HUES6 (cell line): ENCODE measurements around the gene CALN1.
"Not testable (repeated sequence)": the region's sequence is repeated elsewhere in the genome, so short reads cannot be mapped to it uniquely, and the experiment has no call there.

ENCODE experiments used
- H3K27ac ChIP-seq: 2 replicates; pipeline ENCODE4 v1.7.0; 2013; ENCODE audit warnings: low read depth, mild to moderate bottlenecking, low read length, inconsistent platforms
- H3K27me3 ChIP-seq: 2 replicates; pipeline ENCODE4 v1.6.1; 2013; ENCODE audit warnings: low read length; ENCODE audit not compliant: control insufficient read depth, insufficient read depth
- H3K36me3 ChIP-seq: 2 replicates; pipeline ENCODE4 v1.6.1; 2013; ENCODE audit warnings: low read length; ENCODE audit not compliant: control insufficient read depth, insufficient read depth
- H3K4me1 ChIP-seq: 2 replicates; pipeline ENCODE4 v1.6.1; 2013; ENCODE audit warnings: low read length; ENCODE audit not compliant: control insufficient read depth, insufficient read depth
- H3K4me3 ChIP-seq: 2 replicates; pipeline ENCODE4 v1.5.1; 2013; ENCODE audit warnings: low read depth, low read length
- H3K9ac ChIP-seq: one replicate; pipeline ENCODE4 v1.6.1; 2013; ENCODE audit warnings: mild to moderate bottlenecking, low read length
- H3K9me3 ChIP-seq: 2 replicates; pipeline ENCODE4 v1.6.1; 2013; ENCODE audit warnings: low read depth, low read length; ENCODE audit not compliant: control insufficient read depth, insufficient read depth

Gene CALN1

GRCh38 chr7:72412121-72412618 lies at the start of gene CALN1:
Gene CALN1, minus strand, starts transcription at chr7:72412338.
- H3K27ac ChIP-seq, H3K36me3 ChIP-seq, H3K27me3 ChIP-seq, H3K9ac ChIP-seq, H3K4me1 ChIP-seq, H3K9me3 ChIP-seq, H3K4me3 ChIP-seq: not testable (repeated sequence)

GRCh38 chr7:72453471-72453870 lies 41.3 kb upstream of the CALN1 start:
- H3K4me1 ChIP-seq, result no peaks in the 10 kb centered on the region
- no peaks in the 10 kb centered on the region for H3K27me3 ChIP-seq
- H3K9me3 ChIP-seq, result peaks cover 8% of the 10 kb centered on the region; the same call in 1 of the 2 replicates
- H3K27ac ChIP-seq, result no peak overlapping the region
- H3K9ac ChIP-seq, result no peak overlapping the region
- H3K4me3 ChIP-seq, result no peak overlapping the region
- no peaks in the 10 kb centered on the region for H3K36me3 ChIP-seq

- no peak overlapping the region for H3K4me3 ChIP-seq
- H3K36me3 ChIP-seq, result no peaks in the 10 kb centered on the region
- peaks cover 7% of the 10 kb centered on the region; the same call in 1 of the 2 replicates for H3K4me1 ChIP-seq
- no peak overlapping the region for H3K9ac ChIP-seq
- peaks cover 18% of the 10 kb centered on the region; the same call in 1 of the 2 replicates for H3K27me3 ChIP-seq
- peaks cover 1% of the 10 kb centered on the region; the same call in 1 of the 2 replicates for H3K9me3 ChIP-seq
- no peak overlapping the region for H3K27ac ChIP-seq
Measured at GRCh38 chr7:72447465-72448204, 35.5 kb upstream of the CALN1 start.

DNA sequence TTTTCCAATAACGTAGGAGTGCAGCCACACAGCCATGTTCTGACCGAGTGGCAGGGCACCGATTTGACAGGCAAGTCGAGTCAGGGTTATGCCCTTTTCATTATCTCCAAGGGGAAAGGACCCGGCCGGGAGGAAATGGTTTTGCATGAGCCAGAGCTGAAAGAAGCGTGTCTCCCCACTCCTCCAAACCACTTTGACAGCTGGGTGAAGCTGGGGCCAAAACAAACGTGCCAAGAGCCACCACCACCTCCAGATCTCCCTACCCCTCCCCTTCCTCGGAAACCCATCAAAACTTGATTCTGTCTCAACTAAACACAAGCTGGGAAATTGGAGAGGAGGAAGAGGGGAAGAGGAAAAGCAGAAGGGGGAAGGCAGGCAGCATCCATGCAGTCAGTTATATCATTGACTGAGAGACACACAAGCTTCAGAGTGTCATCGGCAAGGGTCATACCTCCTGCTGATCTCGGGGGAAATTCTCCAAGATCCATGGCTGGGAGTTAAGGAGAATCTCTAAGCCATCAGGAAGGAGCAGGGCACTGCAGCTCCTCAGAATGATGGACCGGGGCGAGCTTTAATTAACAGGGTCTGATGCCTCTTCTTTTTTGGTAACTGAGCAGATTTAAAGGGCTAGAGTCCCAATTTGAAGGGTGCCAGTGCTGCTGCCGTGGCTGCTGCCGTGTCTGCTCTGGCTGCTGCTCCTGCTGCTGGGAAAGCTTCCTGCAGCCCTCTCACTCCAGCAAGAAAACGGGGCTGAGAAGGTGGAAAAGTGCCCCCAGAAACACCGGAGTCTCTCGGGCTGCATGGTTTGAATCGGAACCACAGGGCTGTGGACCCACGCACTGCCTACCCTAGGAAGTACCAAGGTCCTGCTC lies 34.7 kb upstream of the CALN1 start:
- Histone ChIP-seq H3K27ac (no peak overlapping the region), H3K36me3 (no peaks in the 10 kb centered on the region), H3K9ac (no peak overlapping the region), H3K4me3 (no peak overlapping the region), H3K27me3 (peaks cover 18% of the 10 kb centered on the region; the same call in 1 of the 2 replicates), H3K9me3 (no peaks in the 10 kb centered on the region), H3K4me1 (peaks cover 7% of the 10 kb centered on the region; the same call in 1 of the 2 replicates)

GRCh38 chr7:72446131-72446530 lies 34.0 kb upstream of the CALN1 start:
- H3K4me3 ChIP-seq, result no peak overlapping the region
- H3K9me3 ChIP-seq, result no peaks in the 10 kb centered on the region
- no peak overlapping the region for H3K9ac ChIP-seq
- peaks cover 18% of the 10 kb centered on the region; the same call in 1 of the 2 replicates for H3K27me3 ChIP-seq
- no peak overlapping the region for H3K27ac ChIP-seq
- H3K36me3 ChIP-seq, result no peaks in the 10 kb centered on the region
- H3K4me1 ChIP-seq, result peaks cover 7% of the 10 kb centered on the region; the same call in 1 of the 2 replicates

DNA sequence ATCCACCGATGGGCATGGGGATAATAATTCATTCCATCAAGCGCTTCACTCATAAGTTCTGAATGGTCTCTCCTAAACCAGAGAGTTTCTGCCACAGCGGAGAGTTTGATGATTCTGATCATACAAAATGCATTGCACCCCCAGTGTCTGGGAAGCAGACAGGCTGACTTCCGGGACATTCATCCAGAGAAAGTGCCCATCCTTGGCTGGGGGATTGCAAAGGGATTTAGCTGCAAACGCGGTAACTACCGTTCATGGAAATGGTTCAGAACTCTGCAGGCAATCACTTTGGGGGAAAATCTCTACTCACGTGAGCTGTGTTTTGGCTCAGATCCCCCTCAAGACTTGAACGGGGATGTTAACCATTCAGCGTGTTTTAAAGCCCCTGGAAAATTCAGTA lies 33.4 kb upstream of the CALN1 start:
- Histone ChIP-seq H3K4me1 (peaks cover 7% of the 10 kb centered on the region; the same call in 1 of the 2 replicates), H3K27me3 (peaks cover 18% of the 10 kb centered on the region; the same call in 1 of the 2 replicates), H3K36me3 (no peaks in the 10 kb centered on the region), H3K4me3 (no peak overlapping the region), H3K9ac (no peak overlapping the region), H3K27ac (no peak overlapping the region), H3K9me3 (no peaks in the 10 kb centered on the region)

DNA sequence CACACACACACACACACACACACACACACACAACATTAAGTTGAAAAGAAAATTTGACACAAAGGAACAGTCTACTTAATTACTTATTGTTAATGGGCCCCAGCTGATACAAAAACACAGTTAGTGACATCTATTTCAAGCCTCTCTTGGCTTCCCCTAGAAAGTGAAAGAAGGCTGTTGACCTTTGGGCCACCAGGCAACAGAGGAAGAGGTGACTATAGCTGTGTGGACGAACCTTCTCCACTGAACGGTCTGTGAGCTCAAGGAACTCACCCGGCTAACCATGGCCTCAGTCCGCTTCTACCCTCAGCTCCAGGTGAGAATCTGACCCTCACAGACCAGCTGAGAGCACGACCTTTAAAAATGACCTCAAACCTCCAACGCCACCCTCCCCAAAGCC lies 32.9 kb upstream of the CALN1 start:
- peaks cover 7% of the 10 kb centered on the region; the same call in 1 of the 2 replicates for H3K4me1 ChIP-seq
- H3K9me3 ChIP-seq, result no peaks in the 10 kb centered on the region
- H3K27me3 ChIP-seq, result peaks cover 18% of the 10 kb centered on the region; the same call in 1 of the 2 replicates
- H3K9ac ChIP-seq, result no peak overlapping the region
- no peak overlapping the region for H3K4me3 ChIP-seq
- H3K27ac ChIP-seq, result no peak overlapping the region
- H3K36me3 ChIP-seq, result no peaks in the 10 kb centered on the region

DNA sequence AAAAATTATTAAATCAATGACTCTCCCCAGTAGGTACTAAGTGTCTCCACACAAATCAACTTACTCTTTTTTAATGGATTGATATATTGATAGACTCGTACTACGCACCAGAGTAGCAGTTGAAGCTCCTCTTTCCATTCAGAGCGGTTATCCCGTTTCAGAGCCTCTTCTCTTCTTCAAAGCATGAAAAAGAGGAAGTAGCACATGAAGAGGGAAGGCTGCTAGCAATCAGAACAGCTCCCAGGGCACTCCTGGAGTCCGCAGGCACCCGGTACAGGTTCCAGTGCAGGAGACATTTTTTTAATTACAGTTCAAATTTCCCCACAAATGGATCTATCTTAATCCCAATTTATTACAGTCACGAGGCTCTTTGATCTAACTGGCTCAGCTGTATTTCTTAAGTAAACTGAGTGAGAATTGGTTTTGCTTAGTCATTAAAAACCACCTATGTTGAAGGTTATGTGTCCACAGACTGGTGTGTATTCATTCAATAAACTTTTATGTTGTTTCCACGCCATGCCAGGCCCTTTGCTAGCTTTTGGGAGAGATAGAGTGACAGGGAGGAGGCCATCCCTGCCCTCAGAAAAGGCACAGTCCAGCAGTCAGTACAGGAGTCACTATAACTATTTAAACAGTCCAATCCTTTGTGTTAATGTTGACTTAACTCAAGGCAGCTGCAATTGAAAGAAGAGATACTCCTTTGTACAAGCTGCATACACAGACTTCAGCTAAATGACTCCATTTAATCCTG lies 32.1 kb upstream of the CALN1 start:
- Histone ChIP-seq H3K27me3 (peaks cover 18% of the 10 kb centered on the region; the same call in 1 of the 2 replicates), H3K4me3 (no peak overlapping the region), H3K9me3 (no peaks in the 10 kb centered on the region), H3K4me1 (peaks cover 7% of the 10 kb centered on the region; the same call in 1 of the 2 replicates), H3K36me3 (no peaks in the 10 kb centered on the region), H3K9ac (no peak overlapping the region), H3K27ac (no peak overlapping the region)

DNA sequence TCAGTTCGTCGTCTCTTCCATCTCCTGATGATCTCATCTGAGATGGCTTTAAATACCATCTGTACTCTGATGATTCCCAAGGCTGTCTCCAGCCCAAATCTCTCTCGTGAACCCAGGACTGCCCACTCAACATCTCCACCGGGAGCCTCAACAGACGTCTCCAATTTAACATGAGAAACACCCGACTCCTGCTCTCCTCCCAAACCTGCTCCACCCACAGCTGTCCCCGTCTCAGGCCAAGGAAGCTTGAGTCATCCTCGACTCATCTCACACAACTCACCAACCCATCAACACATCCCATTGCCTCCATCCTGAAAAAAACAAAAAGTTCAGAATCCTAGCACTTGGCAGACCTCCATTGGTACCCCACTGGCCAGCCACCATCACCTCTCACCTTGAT lies 29.7 kb upstream of the CALN1 start:
- H3K9ac ChIP-seq, result no peak overlapping the region
- peaks cover 4% of the 10 kb centered on the region; the same call in 1 of the 2 replicates for H3K27me3 ChIP-seq
- peaks cover 4% of the 10 kb centered on the region; the same call in 1 of the 2 replicates for H3K4me1 ChIP-seq
- H3K9me3 ChIP-seq, result no peaks in the 10 kb centered on the region
- no peaks in the 10 kb centered on the region for H3K36me3 ChIP-seq
- H3K4me3 ChIP-seq, result no peak overlapping the region
- H3K27ac ChIP-seq, result no peak overlapping the region

GRCh38 chr7:72438491-72438890 lies 26.4 kb upstream of the CALN1 start:
- no peaks in the 10 kb centered on the region for H3K27me3 ChIP-seq

More at GRCh38 chr7:72438491-72438890, 26.4 kb upstream of the CALN1 start:
- Histone ChIP-seq H3K9me3 (no peaks in the 10 kb centered on the region), H3K4me3 (no peak overlapping the region), H3K36me3 (no peaks in the 10 kb centered on the region), H3K4me1 (no peaks in the 10 kb centered on the region), H3K27ac (no peak overlapping the region), H3K9ac (no peak overlapping the region)
